H1 (cell line): ENCODE measurements around the gene FGF14.

Experiments used
- BACH1 ChIP-seq: IDR thresholded peaks from 2 replicates; pipeline ENCODE4 v1.6.1; 2012; ENCODE audit warnings: low read length, improper control_type of control experiment
- CHD7 ChIP-seq: fragments of 300-600 bp; sonication (generic); IDR thresholded peaks from 2 replicates; pipeline ENCODE4 v1.7.1; 2012; ENCODE audit warnings: low read length, moderate library complexity, mild to moderate bottlenecking, inconsistent platforms; ENCODE audit not compliant: insufficient replicate concordance
- CTCF ChIP-seq, 3 experiments: IDR thresholded peaks; 1 replicate in 2 of 3; 2 replicates in 1 of 3; pipeline versions ENCODE4 v1.5.1 to v1.6.1; 2011; ENCODE audit warnings: low read length in 3 of 3, mild to moderate bottlenecking in 3 of 3, inconsistent platforms in 2 of 3, low read depth in 1 of 3, moderate library complexity in 1 of 3; ENCODE audit not compliant: insufficient read depth in 1 of 3; ENCODE audit errors: control extremely low read depth in 1 of 3
- EP300 ChIP-seq, 2 experiments: IDR thresholded peaks; 1 replicate in 1 of 2; 2 replicates in 1 of 2; pipeline ENCODE4 v1.6.1; 2011 to 2012; ENCODE audit warnings: low read depth in 2 of 2, low read length in 2 of 2, mild to moderate bottlenecking in 2 of 2, borderline replicate concordance in 1 of 2, inconsistent platforms in 1 of 2, moderate library complexity in 1 of 2
- MAX ChIP-seq: IDR thresholded peaks from 2 replicates; pipeline ENCODE4 v1.6.1; 2012; ENCODE audit warnings: inconsistent platforms
- PHF8 ChIP-seq: fragments of 200-600 bp; sonication (generic); conservative IDR thresholded peaks from 2 replicates; pipeline ENCODE4 v1.7.1; 2012; ENCODE audit warnings: low read depth, mild to moderate bottlenecking, inconsistent platforms, low read length, moderate library complexity
- POLR2A ChIP-seq, 2 experiments: IDR thresholded peaks; 1 replicate in 1 of 2; 2 replicates in 1 of 2; pipeline ENCODE4 v1.6.1; 2011; ENCODE audit warnings: low read depth in 2 of 2, low read length in 2 of 2, mild to moderate bottlenecking in 2 of 2; ENCODE audit errors: control extremely low read depth in 1 of 2
- RNF2 ChIP-seq: fragments of 200-900, 300-1000 bp; sonication (generic); IDR thresholded peaks from 2 replicates; pipeline ENCODE4 v1.7.1; 2016; ENCODE audit warnings: borderline replicate concordance, low read depth, mild to moderate bottlenecking, antibody characterized with exemption, low read length; ENCODE audit not compliant: poor library complexity, severe bottlenecking; ENCODE audit errors: missing control alignments
- SP1 ChIP-seq: IDR thresholded peaks from 2 replicates; pipeline ENCODE4 v1.6.1; 2011; ENCODE audit warnings: low read depth, low read length

GRCh38 chr13:102299366-102299765, 102.5 kb downstream of the FGF14 start:
- TF ChIP-seq SP1: no peak
- TF ChIP-seq CTCF (IDR thresholded peaks at IDR 0.05; ENCODE audit: control extremely low read depth in 1 of 3, insufficient read depth in 1 of 3, low read depth in 1 of 3, low read length in 3 of 3): no peak
- TF ChIP-seq CHD7: no peak
- TF ChIP-seq MAX: no peak
- TF ChIP-seq EP300 (IDR thresholded peaks at IDR 0.05; ENCODE audit: borderline replicate concordance in 1 of 2, low read depth in 2 of 2, low read length in 2 of 2): no peak
- TF ChIP-seq BACH1: no peak
- TF ChIP-seq PHF8: no peak
- TF ChIP-seq POLR2A (IDR thresholded peaks at IDR 0.05; ENCODE audit: control extremely low read depth in 1 of 2, low read depth in 2 of 2, low read length in 2 of 2): no peak
- no peak for TF ChIP-seq RNF2
